Measurements from ENCODE around the gene ARHGAP4.

ARHGAP4 gene

DNA sequence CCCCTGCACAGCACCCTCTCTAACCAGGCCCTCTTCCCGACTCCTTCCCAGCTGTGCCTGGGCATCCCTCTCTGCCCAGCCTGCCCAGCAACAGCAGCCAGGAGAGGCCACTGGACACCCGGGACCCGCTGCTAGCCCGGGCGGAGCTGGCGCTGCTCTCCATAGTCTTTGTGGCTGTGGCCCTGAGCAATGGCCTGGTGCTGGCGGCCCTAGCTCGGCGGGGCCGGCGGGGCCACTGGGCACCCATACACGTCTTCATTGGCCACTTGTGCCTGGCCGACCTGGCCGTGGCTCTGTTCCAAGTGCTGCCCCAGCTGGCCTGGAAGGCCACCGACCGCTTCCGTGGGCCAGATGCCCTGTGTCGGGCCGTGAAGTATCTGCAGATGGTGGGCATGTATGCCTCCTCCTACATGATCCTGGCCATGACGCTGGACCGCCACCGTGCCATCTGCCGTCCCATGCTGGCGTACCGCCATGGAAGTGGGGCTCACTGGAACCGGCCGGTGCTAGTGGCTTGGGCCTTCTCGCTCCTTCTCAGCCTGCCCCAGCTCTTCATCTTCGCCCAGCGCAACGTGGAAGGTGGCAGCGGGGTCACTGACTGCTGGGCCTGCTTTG lies 20.5 kb downstream of the ARHGAP4 start:
- DNase-seq (ENCODE audit: low spot score), result no peak

DNA sequence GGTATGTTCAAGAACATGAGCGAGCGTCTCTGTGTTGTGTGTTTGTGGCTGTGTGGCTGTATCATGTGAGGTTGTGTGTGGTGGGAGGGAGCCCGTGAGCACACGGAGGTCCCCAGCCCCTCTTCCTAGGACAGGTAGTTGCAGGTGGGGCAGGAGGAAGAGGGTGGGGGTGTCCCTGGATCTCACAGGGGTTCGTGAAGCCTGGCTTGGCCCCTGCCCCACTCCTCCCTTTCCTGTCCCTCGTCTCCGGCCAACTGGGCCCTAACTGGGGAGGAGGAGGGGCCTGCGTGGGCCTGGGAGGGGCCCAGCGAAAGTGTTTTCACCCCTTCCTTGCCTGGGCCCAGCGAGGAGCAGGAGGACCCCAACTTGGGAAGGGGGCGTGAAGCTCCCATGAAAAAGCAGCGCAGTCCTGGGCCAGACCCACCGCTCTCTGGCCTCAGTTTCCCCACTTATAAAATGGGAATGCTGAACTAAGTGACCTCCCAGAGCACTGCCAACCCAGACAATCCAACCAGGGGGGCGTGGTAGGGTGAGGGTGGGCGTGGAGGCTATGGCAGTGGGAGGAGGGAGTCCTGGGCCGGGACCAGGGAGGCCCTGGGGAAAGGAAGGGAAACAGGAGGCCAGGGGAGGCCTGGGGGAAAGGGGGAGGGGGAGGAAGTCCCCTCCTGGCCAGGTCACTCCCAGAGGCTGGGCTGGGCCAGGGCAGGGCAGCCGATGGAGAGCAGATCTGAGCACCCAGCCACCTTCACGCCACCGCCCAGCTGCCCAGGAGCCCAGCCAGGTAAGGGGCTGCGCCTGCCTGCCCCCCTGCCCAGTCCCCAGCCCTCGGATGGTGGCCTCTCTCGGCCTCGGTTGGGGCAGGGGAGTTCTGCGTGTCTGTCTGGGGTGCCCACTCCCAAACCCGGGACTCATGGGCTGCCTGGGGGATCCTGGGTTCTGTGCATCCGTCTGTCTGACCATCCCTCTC lies 21.8 kb downstream of the ARHGAP4 start, which contains the start of gene AVPR2:
Gene AVPR2 (plus strand): TSS at position 683 of the 967 bp plus-strand sequence. CDS start 473 bp downstream, outside the sequence.
- DNase-seq (ENCODE audit: low spot score), result no peak

DNA sequence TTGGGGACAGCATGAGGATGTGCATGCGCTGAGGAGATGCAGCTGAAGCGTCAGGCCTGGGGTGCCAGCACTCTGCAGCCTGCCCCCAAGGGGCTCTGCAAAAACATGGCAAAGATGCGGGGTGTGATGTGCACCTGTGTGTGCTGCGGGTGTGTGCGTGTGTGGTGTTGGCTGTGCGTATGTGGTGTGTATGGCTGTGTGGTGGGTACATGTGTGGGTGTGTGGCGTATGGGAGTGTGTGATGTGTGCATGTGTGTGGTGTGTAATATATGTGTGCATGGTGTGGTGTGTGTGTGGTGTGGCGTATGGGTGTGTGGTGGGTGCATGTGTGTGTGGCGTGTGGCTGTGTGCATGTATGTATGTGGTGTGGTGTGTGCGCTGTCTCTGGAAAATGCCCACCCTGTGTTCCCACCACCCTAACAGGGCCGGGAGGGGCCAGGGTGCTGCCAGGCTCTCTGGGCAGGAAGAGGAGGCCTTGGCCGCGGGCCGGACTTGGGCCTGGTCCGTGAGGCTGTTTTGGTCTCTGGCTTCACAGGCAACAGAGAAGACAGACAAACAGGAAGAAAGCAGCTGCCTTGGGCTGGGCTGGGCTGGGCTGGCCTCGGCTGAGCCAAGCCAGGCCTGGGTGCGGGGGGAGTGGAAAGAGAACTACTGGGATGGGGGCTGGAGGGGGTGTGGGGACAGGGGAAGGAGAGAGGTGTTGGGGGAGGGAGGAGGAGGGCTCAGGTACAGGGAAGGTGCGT lies 22.7 kb downstream of the ARHGAP4 start:
- no peak for DNase-seq (ENCODE audit: low spot score)

DNA sequence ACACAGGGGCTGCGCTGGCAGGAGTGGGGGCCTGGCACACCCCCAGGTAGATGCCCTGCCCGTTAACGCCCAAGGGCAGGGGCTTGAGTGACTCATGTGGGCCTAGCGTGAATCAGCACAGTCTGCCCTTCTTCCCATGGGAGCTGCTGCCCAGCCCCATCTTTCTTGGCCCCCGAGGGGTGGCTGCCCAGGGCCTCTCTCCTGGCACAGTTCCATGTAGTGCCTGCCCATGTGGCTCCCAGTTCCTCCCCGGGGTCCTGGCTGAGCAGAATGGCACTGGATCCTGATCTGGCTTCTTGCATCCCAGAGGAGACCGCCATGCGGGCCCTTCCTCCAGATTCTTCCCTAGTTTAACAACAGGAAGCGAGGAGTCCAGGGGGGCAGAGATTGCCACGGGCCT lies 23.7 kb downstream of the ARHGAP4 start:
- DNase-seq (ENCODE audit: low spot score), result no peak

- DNase-seq (ENCODE audit: low spot score), result no peak
Observed at GRCh38 chrX:153901753-153902140, 24.3 kb downstream of the ARHGAP4 start.

GRCh38 chrX:153900831-153901752 lies 25.0 kb downstream of the ARHGAP4 start:
- no peak for DNase-seq (ENCODE audit: low spot score)

DNA sequence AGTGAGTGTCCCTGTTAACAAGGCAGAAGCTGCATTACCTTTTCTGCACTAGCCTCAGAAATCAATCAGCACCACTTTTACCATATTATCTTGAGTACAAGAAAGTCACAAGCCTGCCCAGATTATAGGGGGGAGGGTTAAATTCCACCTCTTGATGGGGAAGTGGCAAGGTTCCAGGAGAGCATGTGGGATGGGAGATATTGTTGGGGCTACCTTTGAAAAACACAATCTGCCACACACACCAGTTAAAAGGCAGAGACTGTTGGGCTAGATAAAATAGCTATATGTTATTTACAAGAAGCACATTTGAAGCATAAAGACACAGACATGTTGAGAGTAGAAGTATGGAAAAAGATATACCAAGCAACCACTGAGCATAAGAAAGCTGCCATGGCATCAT lies 28.2 kb downstream of the ARHGAP4 start:
- DNase-seq (ENCODE audit: low spot score), result no peak

GRCh38 chrX:153889123-153889522 lies 36.9 kb downstream of the ARHGAP4 start:
- DNase-seq (ENCODE audit: low spot score), result no peak

DNA sequence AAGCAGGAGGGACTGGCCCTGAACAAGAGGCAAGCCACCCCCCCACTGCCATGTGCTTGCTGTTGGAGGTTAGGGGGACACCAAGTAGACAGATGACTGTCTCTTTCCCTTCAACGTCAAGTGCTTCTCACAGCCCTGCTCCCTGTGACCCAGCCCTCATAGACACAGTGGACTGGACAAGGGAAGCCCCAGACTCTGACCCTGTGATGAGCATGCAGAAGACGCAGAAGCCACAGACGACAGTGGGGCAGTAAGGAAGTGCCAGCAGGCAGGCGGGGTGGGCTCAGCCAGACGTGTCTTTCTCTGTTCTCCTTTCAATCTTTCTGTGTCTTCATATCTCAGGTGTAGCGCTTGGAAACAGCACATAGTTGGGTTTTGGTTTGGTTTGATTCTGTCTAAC lies 37.7 kb downstream of the ARHGAP4 start:
- no peak for DNase-seq (ENCODE audit: low spot score)

GRCh38 chrX:153887385-153887784 lies 38.7 kb downstream of the ARHGAP4 start:
- no peak for DNase-seq (ENCODE audit: low spot score)

DNA sequence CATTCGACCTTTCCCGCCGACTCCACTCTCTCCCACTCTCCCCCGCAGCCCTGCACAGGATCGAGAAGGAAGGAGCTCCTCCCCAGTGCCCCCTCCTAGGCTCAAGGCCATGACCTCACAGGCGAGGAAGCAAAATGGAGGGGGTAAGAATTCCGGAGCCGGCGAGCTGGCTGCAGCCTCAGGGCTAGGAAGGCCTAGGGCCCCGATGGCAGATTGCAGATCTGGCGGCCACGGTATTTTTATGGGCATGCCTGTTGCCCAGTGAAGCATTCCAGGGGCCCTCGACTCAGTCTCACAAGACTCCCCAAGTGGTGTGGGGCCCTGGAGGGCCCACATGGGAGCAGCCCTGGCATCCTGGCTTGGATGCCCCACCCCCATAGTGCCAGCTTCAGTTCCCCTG lies 39.1 kb downstream of the ARHGAP4 start:
- no peak for DNase-seq (ENCODE audit: low spot score)

GRCh38 chrX:153885968-153886903 lies 39.8 kb downstream of the ARHGAP4 start, which contains the start of gene L1CAM:
Gene L1CAM (minus strand): TSS chrX:153886173. CDS start chrX:153875836, 10,337 bp downstream.
- DNase-seq (ENCODE audit: low spot score), result no peak

- DNase-seq (ENCODE audit: low spot score), result no peak
Observed at GRCh38 chrX:153885208-153885787, 40.8 kb downstream of the ARHGAP4 start.

GRCh38 chrX:153884590-153884989 lies 41.5 kb downstream of the ARHGAP4 start:
- no peak for DNase-seq (ENCODE audit: low spot score)

GRCh38 chrX:153884136-153884535 lies 41.9 kb downstream of the ARHGAP4 start:
- DNase-seq (ENCODE audit: low spot score), result no peak

GRCh38 chrX:153883163-153883843 lies 42.8 kb downstream of the ARHGAP4 start:
- no peak for DNase-seq (ENCODE audit: low spot score)

DNA sequence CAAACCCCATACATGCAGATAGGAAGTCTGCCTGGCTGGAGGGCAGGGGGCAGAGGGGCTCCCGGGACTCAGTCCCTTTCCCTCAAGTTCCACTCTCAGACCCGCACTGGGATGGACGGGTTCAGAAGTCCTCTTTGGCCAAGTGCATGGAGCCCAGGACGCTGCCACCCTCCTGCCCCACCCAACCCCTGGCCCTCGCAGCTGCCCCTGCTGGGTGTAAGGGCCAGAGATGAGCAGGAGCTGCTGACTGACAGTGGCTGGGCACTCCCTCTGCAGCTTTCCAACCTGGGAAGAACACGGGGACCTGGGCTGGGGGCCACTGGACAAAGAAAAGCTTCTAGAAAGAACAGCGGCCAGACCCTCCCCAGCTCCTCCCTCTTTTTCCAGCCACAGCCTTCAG lies 43.5 kb downstream of the ARHGAP4 start:
- DNase-seq (ENCODE audit: low spot score), result no peak

GRCh38 chrX:153882086-153882498 lies 44.0 kb downstream of the ARHGAP4 start:
- no peak for DNase-seq (ENCODE audit: low spot score)

GRCh38 chrX:153881281-153881680 lies 44.8 kb downstream of the ARHGAP4 start:
- no peak for DNase-seq (ENCODE audit: low spot score)

Data from left forelimb (tissue), 1 donor.